ENCODE results near the gene RXFP3. TPM values are rescaled to one million over a fixed set of nuclear protein-coding genes. Genes with fewer than 3 reads are reported as not detected.
"Not testable (repeated sequence)": the region's sequence is repeated elsewhere in the genome, so short reads cannot be mapped to it uniquely, and the experiment has no call there.

The RXFP3 gene
- total RNA-seq, 1 donor: not detected

- peak overlapping the region; percentile 78 for H3K4me3 ChIP-seq (ENCODE audit: low read depth, low read length)
- TF ChIP-seq, protein P1, sequence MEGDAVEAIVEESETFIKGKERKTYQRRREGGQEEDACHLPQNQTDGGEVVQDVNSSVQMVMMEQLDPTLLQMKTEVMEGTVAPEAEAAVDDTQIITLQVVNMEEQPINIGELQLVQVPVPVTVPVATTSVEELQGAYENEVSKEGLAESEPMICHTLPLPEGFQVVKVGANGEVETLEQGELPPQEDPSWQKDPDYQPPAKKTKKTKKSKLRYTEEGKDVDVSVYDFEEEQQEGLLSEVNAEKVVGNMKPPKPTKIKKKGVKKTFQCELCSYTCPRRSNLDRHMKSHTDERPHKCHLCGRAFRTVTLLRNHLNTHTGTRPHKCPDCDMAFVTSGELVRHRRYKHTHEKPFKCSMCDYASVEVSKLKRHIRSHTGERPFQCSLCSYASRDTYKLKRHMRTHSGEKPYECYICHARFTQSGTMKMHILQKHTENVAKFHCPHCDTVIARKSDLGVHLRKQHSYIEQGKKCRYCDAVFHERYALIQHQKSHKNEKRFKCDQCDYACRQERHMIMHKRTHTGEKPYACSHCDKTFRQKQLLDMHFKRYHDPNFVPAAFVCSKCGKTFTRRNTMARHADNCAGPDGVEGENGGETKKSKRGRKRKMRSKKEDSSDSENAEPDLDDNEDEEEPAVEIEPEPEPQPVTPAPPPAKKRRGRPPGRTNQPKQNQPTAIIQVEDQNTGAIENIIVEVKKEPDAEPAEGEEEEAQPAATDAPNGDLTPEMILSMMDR (IDR thresholded peaks at IDR 0.05; ENCODE audit: insufficient read depth, low read length): no peak
- peak; percentile 99 for DNase-seq (ENCODE audit: low read depth)
These were observed 43.5 kb upstream of the RXFP3 start for GRCh38 chr5:33892620-33893137.

DNA sequence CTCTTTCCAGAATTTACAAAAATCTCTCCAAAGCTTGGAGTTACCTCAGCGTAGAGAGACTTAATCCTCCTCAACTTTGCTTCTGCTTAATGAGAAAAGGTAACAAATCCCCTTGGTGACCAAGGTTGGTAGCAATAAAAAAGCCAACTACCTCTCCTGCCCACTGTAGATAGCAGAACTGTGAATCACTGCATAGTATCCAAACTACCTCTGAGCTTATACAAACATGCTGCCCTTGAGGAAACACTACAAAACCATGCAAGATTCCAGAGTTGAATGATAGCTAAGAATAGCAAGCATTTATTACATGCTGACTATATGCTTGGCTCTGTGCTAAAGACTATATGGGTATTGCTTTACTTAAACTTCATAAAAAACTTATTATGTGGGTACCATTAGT is 41.6 kb upstream of the RXFP3 start:
- DNase-seq (ENCODE audit: low read depth): peak; percentile 57
- no peak overlapping the region for H3K4me3 ChIP-seq (ENCODE audit: low read depth, low read length)
- TF ChIP-seq, protein P1 (IDR thresholded peaks at IDR 0.05; ENCODE audit: insufficient read depth, low read length): no peak

DNA sequence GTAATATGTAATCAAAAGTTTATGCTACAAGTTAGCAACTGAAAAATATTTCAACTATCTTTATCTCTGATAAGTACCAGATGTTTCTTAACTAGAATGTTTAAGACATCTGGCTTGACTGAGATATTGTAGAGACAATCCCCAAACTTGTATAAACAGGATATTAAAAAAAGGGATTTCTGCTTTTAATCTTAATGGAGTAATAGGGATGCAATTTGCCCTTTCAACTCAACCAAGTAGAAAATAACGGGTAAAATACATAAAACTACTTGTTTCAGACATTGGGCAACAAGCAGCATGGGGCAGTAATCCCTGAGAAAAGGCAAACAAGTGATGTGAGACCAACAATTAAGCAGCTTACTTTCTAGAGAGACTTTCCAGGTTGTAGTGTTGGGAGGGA is 35.0 kb upstream of the RXFP3 start:
- H3K4me3 ChIP-seq (ENCODE audit: low read depth, low read length): no peak overlapping the region
- DNase-seq (ENCODE audit: low read depth): peak; percentile 85
- TF ChIP-seq, protein P1 (IDR thresholded peaks at IDR 0.05; ENCODE audit: insufficient read depth, low read length): no peak

GRCh38 chr5:33903118-33903517 is 33.1 kb upstream of the RXFP3 start:
- H3K4me3 ChIP-seq (ENCODE audit: low read depth, low read length): no peak overlapping the region
- TF ChIP-seq, protein P1 (IDR thresholded peaks at IDR 0.05; ENCODE audit: insufficient read depth, low read length): no peak
- no peak for DNase-seq (ENCODE audit: low read depth)

- no peak overlapping the region for H3K4me3 ChIP-seq (ENCODE audit: low read depth, low read length)
- DNase-seq (ENCODE audit: low read depth): no peak
- TF ChIP-seq, protein P1 (IDR thresholded peaks at IDR 0.05; ENCODE audit: insufficient read depth, low read length): no peak
These were observed 30.8 kb upstream of the RXFP3 start for GRCh38 chr5:33905381-33905780.

DNA sequence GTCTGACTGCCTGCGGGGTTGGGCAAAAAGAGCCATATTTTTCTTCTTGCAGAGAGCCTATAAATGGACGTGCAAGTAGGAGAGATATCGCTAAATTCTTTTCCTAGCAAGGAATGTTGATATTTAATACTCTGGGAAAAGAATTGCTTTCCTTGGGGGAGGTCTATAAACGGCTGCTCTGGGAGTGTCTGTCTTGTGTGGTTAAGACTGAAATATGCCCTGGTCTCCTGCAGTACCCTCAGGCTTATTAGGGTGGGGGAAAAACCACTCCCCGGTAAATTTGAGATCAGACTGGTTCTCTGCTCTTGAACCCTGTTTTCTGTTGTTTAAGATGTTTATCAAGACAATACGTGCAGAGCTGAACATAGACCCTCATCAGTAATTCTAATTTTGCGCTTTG is 29.9 kb upstream of the RXFP3 start:
- DNase-seq (ENCODE audit: low read depth): not testable (repeated sequence)

GRCh38 chr5:33914844-33915243 is 21.3 kb upstream of the RXFP3 start:
- H3K4me3 ChIP-seq (ENCODE audit: low read depth, low read length); DNase-seq (ENCODE audit: low read depth): not testable (repeated sequence)

More for the DNA sequence above, 29.9 kb upstream of the RXFP3 start:
- not testable (repeated sequence) for H3K4me3 ChIP-seq (ENCODE audit: low read depth, low read length)

DNA sequence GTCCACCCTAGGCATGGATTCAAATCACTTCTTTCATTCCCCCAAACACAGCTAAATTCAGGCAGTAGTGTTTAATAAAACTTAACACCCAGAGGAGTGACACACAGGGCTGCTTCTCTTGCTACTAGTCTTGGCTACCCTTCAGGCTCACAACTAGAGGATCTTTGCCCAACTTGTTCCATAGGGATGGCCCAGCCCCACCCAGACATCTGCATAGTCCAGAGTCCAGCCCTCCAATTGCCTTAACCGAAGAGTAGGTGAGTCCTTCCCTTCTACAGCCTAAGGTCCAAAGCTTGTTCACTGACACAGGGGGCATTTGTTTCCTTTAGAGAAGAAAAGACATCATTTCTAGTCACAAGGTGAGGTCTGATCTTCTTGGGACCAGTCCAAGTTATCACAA is 15.2 kb upstream of the RXFP3 start:
- TF ChIP-seq, protein P1 (IDR thresholded peaks at IDR 0.05; ENCODE audit: insufficient read depth, low read length): no peak
- DNase-seq (ENCODE audit: low read depth): no peak
- H3K4me3 ChIP-seq (ENCODE audit: low read depth, low read length): no peak overlapping the region

All from fibroblast of the aortic adventitia (primary cell).